Measurements from ENCODE around the gene GPR39.

Gene GPR39

DNA sequence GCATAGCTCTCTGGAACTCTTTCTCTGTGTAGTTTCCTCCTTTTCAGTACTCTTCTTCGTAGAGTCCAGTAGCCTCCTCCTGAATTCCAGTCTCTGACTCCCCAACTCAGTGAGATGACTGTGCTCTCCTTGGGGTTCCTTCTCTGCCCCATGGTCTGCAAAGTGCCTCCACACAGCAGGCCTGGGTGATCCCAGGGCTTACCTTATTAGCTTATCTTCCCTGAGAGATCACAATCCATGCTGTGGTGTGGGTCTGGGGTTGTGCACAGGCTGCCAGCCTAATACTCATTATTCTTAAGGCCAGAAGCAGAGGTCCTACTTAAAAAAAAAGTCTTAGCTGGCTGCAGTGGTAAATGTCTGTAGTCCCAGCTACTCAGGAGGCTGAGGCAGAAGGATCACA is 4.6 kb upstream of the GPR39 start:
- in situ Hi-C loops (cut with MboI; ENCODE audit: low sequenced_read_pairs) = no loop called here

DNA sequence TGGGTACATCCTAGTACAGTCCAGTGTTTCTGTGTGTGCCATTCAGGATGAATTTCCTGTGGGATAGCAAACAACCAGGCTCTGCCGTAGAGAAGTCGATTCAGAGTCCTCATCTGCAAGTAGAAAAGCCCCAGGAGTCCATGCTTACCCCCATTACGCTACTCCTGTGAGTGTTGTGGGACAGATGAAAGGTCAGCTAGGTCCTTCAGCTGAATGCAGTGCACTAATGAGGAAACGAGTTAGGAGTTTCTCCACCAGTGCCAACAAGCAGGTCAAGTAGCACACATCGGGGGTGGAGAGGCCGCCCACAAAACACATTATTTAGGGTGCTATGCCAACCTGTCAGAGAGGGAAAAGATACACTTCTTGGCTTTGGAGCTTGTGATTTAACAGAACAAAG is 2.5 kb upstream of the GPR39 start:
- in situ Hi-C loops (cut with MboI; ENCODE audit: low sequenced_read_pairs) = no loop called here

DNA sequence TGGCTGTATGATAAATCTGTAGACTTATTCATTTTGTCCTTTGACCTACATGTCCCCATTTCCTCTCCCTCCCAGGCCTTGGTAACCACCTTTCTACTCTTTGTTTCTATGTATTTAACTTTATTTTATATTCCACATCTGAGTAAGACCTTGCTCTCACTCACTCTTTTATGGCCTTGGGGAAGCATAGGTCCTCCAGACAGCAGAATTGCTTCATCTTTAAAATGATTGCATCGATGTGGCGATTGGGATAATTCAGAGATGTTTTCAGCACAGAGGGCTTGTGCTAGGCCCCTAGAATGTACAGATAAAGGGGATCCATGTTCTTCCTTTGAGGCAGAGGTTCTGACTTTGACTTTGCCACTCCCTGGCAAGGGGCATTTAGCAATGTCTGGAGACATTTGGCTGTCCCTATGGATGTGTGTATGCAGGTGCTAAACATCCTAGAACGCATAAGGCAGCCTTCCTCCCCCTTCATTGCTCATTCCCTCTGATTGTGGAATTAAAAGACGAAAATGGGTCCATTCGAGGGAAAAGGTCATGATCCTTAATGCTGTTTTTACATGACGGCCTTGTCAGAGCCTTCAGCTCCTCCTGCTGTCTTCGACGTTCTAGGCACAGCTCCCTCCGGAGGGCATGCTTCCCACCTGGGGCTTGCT is 1.2 kb upstream of the GPR39 start:
- in situ Hi-C loops (cut with MboI; ENCODE audit: low sequenced_read_pairs) = no loop called here

DNA sequence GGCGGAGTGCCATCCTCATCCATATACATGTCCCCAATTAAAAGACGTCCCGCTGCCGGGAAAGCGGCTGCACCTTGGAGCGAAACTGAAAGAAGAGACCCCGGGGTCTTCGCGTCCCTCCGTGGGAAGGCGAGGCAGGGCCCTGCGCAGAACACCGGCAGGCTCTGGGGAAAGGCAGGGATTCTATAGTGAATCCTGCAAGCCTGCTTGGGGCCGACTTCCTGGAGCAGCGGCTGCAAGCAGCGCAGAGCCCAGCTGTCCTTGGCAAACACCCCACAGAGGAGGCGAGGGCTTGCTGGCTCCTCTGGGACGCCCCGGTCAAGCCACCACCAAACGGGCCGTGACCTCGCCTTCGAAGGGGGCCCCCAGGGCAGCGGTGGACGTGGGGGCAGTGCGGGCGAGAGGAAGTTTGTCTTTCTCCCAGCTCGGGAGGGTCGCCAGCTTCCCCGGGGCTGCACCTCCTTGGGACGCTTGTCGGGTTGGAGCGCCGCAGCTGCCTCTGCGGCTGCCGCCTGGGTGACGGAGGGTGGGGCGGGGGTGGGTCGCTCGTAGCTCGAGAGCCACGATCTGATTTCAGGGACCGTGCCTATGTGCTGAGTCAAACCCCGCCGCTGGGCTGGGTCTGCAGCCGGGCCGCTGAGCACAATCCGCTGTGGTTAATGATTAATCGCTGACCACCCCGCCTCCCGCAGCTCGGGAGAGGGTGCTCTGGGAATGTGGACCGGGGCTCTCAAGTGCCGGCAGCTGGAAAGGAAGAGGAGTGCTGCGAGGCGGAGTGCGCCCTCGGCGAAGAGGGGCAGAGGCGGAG is 486 bp upstream of the GPR39 start:
- in situ Hi-C loops (cut with MboI; ENCODE audit: low sequenced_read_pairs) = no loop called here

DNA sequence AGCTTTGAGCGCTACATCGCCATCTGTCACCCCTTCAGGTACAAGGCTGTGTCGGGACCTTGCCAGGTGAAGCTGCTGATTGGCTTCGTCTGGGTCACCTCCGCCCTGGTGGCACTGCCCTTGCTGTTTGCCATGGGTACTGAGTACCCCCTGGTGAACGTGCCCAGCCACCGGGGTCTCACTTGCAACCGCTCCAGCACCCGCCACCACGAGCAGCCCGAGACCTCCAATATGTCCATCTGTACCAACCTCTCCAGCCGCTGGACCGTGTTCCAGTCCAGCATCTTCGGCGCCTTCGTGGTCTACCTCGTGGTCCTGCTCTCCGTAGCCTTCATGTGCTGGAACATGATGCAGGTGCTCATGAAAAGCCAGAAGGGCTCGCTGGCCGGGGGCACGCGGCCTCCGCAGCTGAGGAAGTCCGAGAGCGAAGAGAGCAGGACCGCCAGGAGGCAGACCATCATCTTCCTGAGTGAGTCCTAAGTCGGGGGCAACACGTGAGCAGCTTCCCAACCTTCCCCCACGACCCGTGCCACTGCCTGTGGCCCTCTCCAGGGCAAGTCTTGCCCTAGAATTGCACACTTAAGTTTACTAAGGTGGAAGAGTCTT is 928 bp downstream of the GPR39 start:
- in situ Hi-C loops (cut with MboI; ENCODE audit: low sequenced_read_pairs) = no loop called here

DNA sequence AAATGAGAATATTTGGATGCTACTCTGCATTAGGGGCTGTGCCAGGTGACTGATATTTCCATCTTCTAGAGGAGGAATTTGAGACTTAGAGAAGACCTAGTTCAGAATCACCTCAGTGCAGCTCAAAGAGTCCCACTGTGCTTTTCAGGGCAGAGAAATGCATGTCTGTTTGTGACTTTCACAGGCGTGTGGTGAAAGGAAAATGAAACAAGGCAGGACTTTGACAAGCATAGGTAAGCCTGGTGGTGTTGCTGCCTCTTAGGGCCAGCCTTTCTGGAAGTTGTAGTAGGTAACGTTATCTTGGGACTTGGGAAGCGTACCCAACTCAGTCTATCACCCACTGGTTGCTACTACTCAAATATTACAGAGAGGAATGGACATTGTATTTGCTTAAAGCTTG is 2.6 kb downstream of the GPR39 start:
- in situ Hi-C loops (cut with MboI; ENCODE audit: low sequenced_read_pairs) = no loop called here

DNA sequence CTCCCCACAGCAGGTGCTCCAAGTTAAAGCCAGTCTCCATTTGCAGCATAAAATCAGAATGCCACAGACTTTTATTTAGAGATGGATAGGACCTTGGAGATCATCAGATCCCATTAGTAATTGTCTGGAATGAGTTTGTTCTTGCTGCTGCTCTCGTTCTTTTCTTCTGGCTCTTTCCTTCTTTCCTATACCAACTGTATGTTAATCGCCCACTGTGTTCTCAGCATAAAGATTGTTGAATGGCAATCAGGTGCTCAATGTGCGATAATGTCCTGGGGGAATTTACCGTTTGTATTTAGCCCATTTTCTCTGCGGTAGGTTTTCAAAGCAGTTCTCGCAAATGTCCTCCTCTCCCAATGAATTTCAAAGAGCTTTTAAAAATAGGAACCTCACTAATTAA is 3.3 kb downstream of the GPR39 start:
- in situ Hi-C loops (cut with MboI; ENCODE audit: low sequenced_read_pairs) = no loop called here

DNA sequence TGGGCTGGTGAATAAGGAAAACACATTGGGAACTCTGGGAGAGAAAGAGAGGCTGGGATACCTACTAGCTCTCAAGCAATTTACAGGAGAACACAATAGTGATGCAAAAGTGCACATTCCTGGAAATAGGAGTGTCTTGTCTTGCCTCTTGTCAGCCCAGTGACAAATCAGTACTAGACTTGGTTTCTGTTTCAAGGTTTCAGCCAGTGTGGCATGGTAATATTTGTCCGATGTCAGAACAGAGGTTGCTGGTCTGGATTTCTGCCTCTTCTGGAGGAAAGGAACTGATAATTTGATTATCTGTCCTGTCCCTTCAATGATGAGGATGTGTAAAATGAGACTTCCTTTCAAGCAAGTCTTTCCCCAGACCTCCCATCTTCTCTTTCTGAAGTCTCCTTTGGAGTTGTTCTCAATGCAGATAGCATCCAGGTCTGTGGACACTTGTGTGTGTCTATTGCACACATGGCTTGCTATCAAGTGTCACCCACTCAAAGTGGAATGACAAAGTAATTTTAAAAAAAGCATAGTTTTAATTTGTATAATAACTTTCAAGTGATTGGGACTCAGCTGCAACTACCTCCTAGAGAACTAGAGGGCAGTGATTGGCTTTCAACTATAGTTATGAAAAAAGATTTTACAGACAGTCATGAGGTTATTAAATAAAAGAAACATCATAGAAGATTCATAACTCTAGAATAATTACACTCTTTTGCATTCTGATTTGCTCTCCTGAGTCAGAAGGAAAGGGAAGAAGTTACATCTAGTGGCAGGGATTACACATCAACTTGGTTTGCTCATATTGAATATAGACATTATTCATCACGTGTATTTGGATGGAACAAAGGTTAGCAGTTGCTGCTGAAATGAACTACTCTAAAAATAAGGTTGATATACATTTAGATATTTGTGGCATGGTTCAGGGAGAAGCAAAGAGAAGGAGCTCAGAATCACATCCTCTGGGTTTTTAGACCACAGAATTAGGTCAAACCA is 4.5 kb downstream of the GPR39 start:
- in situ Hi-C loops (cut with MboI; ENCODE audit: low sequenced_read_pairs) = no loop called here

DNA sequence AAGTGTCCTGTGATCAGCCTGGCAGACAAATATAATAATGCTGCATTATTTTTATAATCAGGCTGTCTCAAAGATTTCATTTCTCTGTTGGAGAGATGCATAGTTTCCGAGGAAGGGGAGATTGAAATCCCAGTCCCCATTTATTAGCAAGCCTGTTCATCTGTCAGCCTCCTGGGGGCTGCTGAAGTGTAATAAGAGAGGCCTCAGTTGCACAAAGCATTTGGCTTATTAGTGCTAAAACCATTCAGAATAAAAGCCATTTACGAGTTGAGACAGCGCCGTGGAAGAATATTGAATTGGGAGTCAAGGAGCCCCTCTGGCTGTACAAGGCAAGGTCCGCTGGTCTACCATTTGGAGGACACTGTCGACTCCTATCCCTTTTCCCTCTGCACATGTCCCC is 6.1 kb downstream of the GPR39 start:
- in situ Hi-C loops (cut with MboI; ENCODE audit: low sequenced_read_pairs) = no loop called here

DNA sequence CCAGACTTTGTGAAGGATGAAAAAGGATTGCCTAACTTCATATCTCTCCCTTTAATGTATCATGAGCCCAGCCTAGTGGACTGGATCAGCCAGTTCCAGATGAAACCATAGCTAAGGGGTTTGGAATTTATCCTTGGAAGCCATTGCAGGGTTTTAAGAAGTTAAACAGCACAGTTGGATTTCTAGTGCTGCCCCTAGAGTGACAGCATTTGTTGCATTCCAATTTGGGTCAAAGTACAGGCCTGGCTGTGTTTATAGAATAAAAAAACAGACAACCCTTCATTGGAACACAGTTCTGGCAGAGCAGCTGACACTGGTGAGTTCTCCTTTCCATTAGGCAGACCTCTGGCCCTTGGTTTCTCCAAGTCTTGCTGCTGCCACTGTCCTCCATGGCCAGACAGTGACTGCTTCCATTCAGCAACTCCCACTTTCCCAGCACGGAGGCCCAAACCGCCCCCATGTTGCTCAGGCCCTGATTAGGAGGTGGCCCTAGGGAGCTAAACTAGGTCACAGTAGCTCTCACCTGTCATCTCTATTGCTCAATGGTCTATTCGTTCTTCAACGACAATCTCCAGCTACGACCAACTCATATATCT is 8.0 kb downstream of the GPR39 start:
- in situ Hi-C loops (cut with MboI; ENCODE audit: low sequenced_read_pairs) = no loop called here

DNA sequence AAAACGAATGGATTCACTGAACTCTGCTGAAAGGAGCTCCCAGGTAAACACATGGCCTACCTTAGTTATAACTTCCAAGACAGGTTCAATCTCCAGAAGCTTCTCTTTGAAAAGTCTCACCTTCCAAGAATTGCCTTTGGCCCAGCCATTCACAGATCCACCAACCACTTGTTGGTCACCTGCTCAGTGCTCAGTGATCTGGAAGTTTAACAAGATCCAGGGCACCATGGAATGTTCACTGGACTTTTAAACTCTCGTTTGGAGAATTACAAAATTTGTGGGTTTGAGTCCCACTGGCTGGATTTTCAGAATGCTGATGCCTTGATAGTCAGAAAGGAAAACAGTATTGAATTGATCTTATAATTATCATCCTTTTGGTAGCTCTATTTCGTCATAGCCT is 9.4 kb downstream of the GPR39 start:
- in situ Hi-C loops (cut with MboI; ENCODE audit: low sequenced_read_pairs) = no loop called here

DNA sequence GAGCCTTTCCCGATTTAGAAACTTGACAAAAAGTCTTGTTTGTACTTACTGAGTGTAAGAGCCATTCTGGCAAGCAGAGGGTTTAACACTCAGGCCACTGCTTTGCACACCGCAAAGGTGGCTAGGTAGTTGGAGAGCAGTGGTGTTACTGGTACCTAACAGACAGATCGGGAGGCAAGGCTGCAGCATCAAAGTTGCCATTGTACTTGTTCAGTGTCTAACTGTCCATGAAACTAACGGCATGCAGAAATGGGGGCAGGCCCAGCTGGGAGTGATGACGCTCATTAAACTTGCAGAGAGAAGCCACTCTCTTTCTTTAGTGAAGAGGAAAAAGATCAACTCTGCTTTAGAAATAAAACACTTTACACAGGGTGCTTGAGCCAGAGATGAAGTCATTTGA is 10.1 kb downstream of the GPR39 start:
- in situ Hi-C loops (cut with MboI; ENCODE audit: low sequenced_read_pairs) = no loop called here

DNA sequence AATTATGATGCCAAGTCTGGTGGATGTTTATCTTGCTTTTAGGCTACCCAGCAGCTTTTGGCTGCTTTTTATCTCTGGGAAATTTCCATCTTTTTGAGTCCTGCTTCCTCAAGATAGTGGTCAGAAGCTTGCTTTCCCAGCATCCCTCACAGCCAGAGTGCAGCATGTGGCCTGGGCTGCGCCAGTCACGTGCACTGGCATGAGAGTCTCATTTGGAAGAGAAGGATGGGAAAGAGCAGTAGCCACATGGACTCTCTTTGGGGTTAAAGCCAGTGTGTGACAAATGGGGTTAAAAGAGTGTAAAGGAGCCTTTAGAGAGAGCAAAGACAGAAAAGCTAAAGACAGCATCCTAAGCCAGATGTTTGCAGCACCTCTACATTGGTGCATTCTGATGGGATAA is 12.7 kb downstream of the GPR39 start:
- in situ Hi-C loops (cut with MboI; ENCODE audit: low sequenced_read_pairs) = no loop called here

DNA sequence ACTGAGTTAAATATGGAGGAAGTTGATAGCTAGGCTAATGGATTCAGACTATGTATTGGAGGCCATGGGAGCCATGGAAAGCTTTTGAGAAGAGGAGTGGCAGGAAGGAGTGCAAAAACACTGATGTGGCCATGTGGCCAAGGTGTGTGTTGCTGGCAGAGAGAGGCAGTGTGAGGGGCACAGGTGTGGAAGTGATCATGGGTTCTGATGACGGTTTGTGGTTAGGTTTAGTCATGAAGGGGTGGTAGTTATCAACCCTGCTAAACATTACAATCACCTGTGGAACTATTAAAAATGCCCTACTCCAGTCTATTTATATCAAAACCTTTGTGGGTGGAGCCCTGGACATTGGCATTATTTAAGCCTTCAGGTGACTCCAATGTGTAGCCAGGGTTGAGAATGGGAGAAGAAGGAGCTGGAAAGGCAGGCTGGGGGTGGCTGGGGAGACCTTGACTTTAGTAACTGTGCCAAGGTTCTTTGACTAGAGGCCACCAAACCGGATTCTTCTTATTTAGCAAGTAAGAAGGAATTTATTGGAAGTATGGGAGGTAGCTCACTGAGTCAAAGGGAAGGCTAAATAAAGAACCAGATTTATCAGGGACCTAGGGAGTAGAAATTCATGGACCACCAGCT is 13.5 kb downstream of the GPR39 start:
- in situ Hi-C loops (cut with MboI; ENCODE audit: low sequenced_read_pairs) = no loop called here

DNA sequence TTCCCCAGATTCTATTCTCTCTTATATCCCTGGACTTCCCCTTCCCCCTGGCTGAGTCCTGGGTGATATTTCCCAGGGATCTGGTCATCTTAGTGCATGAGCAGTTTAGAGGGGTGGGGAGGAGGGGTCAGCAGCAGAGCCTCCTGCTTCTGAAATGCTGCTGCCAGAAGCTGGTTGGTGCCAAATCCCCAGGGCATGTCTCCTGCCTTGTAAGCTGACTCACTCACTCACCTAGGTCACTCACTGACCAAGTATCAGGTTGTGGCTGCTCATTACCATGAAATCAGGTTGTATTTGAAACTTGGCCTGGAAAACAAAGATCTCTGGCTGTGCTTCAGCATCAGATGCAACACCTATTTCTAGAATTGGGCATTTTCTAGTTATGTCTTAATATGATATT is 14.3 kb downstream of the GPR39 start:
- in situ Hi-C loops (cut with MboI; ENCODE audit: low sequenced_read_pairs) = no loop called here

DNA sequence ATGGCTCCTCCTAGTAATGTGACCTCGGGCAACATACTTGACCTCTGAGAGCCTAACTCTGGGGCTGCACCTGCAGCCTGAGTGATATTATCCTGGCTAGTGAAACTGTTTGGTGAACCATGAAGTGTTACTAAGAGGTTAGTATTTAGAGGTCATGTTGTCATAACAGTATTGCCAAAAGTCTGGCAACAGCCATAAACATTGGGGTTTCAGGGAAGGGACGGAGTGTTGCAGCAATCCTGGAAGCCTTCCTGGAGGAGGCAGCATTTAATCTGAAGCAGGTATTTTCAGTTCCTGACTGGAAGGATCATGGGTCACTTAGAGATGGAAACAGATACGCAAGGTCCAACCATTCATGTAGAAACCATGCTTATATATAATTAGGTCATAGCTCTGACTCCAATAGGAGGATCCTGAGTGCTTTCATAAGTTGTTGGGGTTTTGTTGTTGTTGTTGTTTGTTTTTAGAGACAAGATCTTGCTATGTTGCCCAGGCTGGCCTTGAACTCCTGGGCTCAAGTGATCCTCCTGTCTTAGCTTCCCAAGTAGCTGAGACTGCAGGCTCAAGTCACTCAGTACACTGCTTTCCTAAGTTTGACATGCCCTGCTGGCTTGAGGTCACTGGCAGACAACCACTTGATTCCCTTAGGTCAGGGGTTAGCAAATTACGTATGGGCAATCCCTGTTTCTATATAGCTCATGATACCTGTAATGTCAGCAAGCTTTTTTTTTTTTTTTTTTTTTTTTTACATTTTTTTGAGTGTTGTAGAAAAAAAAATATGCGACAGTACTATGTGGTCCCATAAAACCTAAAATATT is 21.5 kb downstream of the GPR39 start:
- in situ Hi-C loops (cut with MboI; ENCODE audit: low sequenced_read_pairs) = no loop called here

DNA sequence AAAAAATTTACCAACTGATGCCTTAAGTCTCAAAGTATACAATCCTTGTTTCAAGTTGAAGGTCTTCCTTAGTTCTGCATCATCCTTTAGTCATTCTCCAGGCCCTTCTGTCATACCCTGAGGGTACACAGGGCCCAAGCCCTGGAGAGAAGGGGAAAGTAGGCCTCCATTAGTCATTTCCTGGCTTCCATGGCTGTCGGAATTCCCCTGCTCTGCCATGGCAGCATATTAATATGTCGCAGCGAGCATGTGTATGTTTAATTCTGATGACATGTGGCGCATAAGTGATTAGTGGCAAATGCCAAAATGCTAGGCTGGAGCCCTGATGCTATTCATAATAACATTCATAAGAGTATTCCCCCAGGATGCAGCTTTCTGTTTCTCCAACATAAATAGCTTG is 22.1 kb downstream of the GPR39 start:
- in situ Hi-C loops (cut with MboI; ENCODE audit: low sequenced_read_pairs) = no loop called here

DNA sequence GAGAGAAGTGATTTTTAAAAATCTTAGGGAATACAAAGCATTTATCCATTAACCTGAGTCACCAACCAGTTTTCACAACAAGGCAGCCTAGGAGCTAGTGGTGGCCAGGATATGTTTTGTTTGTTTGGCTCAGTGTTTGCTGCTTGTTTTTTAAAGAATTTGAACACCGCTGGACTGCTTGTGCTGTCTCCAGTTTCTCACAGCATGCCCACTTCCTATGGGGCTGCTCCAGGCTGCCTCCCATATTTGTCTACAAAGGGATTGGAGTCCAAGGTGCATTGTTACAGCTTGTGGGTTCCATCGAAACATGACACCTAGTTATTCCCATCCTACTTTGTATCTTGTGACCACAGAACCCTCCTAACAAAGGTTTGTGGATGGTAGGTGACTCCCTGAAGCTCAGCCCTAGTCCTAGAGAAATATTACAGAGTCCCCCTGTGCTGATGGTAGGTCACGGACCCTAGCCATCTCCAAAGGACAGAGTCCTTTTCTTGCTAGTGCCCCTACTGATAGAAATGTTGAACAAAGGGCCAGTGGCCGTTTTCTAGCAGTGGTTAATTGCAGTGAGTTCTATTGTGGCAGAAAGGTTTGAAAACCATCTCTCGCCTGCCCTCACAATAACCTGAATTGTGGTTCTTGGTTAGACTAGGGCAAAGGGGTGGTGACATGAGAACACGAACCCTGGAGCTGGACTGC is 23.2 kb downstream of the GPR39 start:
- in situ Hi-C loops (cut with MboI; ENCODE audit: low sequenced_read_pairs) = no loop called here

DNA sequence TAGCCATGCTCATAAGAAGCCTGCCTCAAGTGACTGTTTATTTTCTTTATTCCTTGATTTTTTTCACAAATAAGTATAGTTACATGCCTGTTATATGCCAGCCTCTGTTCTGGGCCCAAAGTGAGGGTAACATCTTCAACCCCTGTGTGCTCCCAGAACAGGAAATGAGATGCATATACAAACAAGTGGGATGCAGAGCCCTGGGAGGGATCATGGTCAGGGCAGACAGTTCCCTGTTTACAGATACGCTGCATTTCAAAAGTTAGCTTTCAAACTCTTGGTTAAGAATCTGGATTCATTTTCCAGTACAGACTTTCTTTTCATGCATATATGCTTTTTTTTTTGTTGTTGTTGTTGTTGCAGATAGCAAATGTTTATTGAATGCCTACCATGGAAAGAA is 24.4 kb downstream of the GPR39 start:
- in situ Hi-C loops (cut with MboI; ENCODE audit: low sequenced_read_pairs) = no loop called here

Data from HL-60/S4 (cell line).